GM12878 (cell line): ENCODE data around the gene RB1. TPM values are rescaled to one million over a fixed set of nuclear protein-coding genes. Genes with fewer than 3 reads are reported as not detected.

Experiments used
- BHLHE40 ChIP-seq, 2 experiments: fragments of 450-650 bp in 1 of 2; IDR thresholded peaks; 2 replicates each; pipeline ENCODE4 v1.6.1; 2011 to 2017; ENCODE audit warnings: low read depth in 2 of 2, borderline replicate concordance in 1 of 2, improper control_type of control experiment in 1 of 2, low read length in 1 of 2, mild to moderate bottlenecking in 1 of 2
- EED ChIP-seq: sonication (generic); IDR thresholded peaks from 2 replicates; pipeline ENCODE4 v1.6.1; 2016; ENCODE audit warnings: antibody characterized with exemption, low read depth
- EP300 ChIP-seq, 2 experiments: fragments of 150-350 bp in 1 of 2; IDR thresholded peaks; 2 replicates each; pipeline ENCODE4 v1.6.1; 2011 to 2012; ENCODE audit warnings: low read depth in 2 of 2, low read length in 2 of 2, borderline replicate concordance in 1 of 2, improper control_type of control experiment in 1 of 2, inconsistent platforms in 1 of 2; ENCODE audit not compliant: control insufficient read depth in 1 of 2
- GATAD2B ChIP-seq: fragments of 450-650 bp; conservative IDR thresholded peaks from 2 replicates; pipeline ENCODE4 v1.6.1; 2017; ENCODE audit warnings: low read depth, mild to moderate bottlenecking, moderate library complexity
- IKZF1 ChIP-seq: fragments of 450-650 bp; conservative IDR thresholded peaks from 2 replicates; pipeline ENCODE4 v1.6.1; 2017; ENCODE audit warnings: antibody characterized with exemption, mild to moderate bottlenecking
- IRF4 ChIP-seq: IDR thresholded peaks from 2 replicates; pipeline ENCODE4 v1.6.1; 2011; ENCODE audit warnings: low read depth, low read length
- NFIC ChIP-seq: IDR thresholded peaks from 2 replicates; pipeline ENCODE4 v1.6.1; 2012; ENCODE audit warnings: low read depth, mild to moderate bottlenecking, inconsistent platforms, low read length, moderate library complexity
- POU2F2 ChIP-seq: IDR thresholded peaks from 3 replicates; pipeline ENCODE4 v1.6.1; 2011; ENCODE audit warnings: low read depth, mild to moderate bottlenecking, low read length, borderline replicate concordance
- RAD21 ChIP-seq: IDR thresholded peaks from 2 replicates; pipeline ENCODE4 v1.6.1; 2011; ENCODE audit warnings: mild to moderate bottlenecking, low read depth, low read length, moderate library complexity; ENCODE audit not compliant: insufficient read depth
- RCOR1 ChIP-seq: conservative IDR thresholded peaks from 2 replicates; pipeline ENCODE4 v1.6.1; 2012; ENCODE audit warnings: low read depth, low read length, improper control_type of control experiment
- SP1 ChIP-seq: IDR thresholded peaks from one replicate; pipeline ENCODE4 v1.6.1; 2011; ENCODE audit warnings: low read depth, low read length
- SPI1 ChIP-seq: IDR thresholded peaks from 2 replicates; pipeline ENCODE4 v1.6.1; 2011; ENCODE audit warnings: low read depth, mild to moderate bottlenecking, low read length, moderate library complexity, borderline replicate concordance; ENCODE audit not compliant: insufficient read depth
- SRF ChIP-seq, 2 experiments: IDR thresholded peaks; 2 replicates each; pipeline ENCODE4 v1.6.1; 2011; ENCODE audit warnings: low read depth in 2 of 2, low read length in 2 of 2, mild to moderate bottlenecking in 1 of 2, moderate library complexity in 1 of 2
- STAT1 ChIP-seq: fragments of 450-650 bp; conservative IDR thresholded peaks from 2 replicates; pipeline ENCODE4 v1.6.1; 2014; ENCODE audit warnings: antibody characterized with exemption, mild to moderate bottlenecking
- TCF12 ChIP-seq: IDR thresholded peaks from 2 replicates; pipeline ENCODE4 v1.6.1; 2011; ENCODE audit warnings: low read depth, mild to moderate bottlenecking, low read length
- ZNF217 ChIP-seq: fragments of 450-650 bp; IDR thresholded peaks from 2 replicates; pipeline ENCODE4 v1.6.1; 2017; ENCODE audit warnings: antibody characterized with exemption, mild to moderate bottlenecking
- polyA plus RNA-seq, 11 experiments: library from polyadenylated mRNA; depleted of rRNA in 4 of 11; unstranded in 6 of 11; stranded (reverse) in 5 of 11; fragments of >200 nt; fragmentation: Nextera tagmentation in 4 of 11; fragmentation: Illumina TruSeq in 1 of 11; extraction: Ambion mirVana in 4 of 11; extraction: Trizol in 1 of 11; gene quantifications; 1 replicate in 1 of 11; 2 replicates in 10 of 11; pipeline versions ENCODE4 v1.2.1 to v1.2.3, GENCODE V29; 2011 to 2016; ENCODE audit warnings: inconsistent platforms in 2 of 11, missing spikeins in 2 of 11, low read depth in 1 of 11
- total RNA-seq, 4 experiments: library from RNA; depleted of rRNA in 3 of 4; stranded (reverse); fragments of >200 nt in 3 of 4; fragmentation: Illumina TruSeq in 1 of 4; extraction: Trizol in 1 of 4; gene quantifications; 2 replicates each; pipeline versions ENCODE4 v1.2.1 to v1.2.3, GENCODE V29; 2013 to 2021
- TF ChIP-seq, protein P1 (sequence below): fragments of 450-650 bp; IDR thresholded peaks from 2 replicates; pipeline ENCODE4 v1.6.1; 2017; ENCODE audit warnings: mild to moderate bottlenecking, low read depth, inconsistent platforms; ENCODE audit not compliant: poor library complexity, severe bottlenecking
- TF ChIP-seq, protein P2 (sequence below): fragments of 450-650 bp; IDR thresholded peaks from 2 replicates; pipeline ENCODE4 v1.6.1; 2017; ENCODE audit warnings: low read depth, mild to moderate bottlenecking, moderate library complexity
- TF ChIP-seq, protein P3 (sequence below): IDR thresholded peaks from 2 replicates; pipeline ENCODE4 v1.6.1; 2012; ENCODE audit warnings: improper control_type of control experiment, low read depth, low read length; ENCODE audit not compliant: insufficient replicate concordance
- TF ChIP-seq, protein P4 (sequence below): IDR thresholded peaks from 2 replicates; pipeline ENCODE4 v1.6.1; 2012; ENCODE audit warnings: low read depth, low read length, improper control_type of control experiment

Gene RB1
- total and polyA plus RNA-seq, 10 of the 15 experiments (the other 5 are each of a cell fraction or from before 2014, with no cell fraction given) = 2.8 to 45.0 (median 8.3) TPM

DNA sequence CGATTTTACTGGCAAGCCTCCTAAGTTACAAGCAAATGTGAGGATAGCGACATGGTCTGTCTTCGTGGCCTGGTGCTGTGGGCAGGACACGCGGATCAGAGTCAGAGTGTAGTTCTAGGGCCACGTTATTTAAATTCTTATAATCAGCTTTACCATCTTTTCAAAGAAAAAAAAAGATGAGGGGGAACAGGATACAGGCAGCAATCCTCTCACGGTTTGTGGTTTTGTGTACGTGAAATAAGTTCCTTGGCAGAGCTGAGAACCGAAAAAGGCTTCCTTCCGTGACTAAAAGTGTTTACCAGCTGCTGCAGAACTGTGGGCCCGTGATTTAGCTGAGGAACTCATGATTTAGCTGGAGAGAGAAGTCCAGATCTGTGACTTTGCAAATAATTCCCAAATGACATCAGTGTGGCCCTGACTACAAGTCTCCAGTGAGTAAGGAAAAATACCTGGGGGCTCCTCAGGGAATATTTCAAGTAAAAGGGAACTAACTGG is 202.1 kb downstream of the RB1 start (continued):
- TF ChIP-seq, protein P1, sequence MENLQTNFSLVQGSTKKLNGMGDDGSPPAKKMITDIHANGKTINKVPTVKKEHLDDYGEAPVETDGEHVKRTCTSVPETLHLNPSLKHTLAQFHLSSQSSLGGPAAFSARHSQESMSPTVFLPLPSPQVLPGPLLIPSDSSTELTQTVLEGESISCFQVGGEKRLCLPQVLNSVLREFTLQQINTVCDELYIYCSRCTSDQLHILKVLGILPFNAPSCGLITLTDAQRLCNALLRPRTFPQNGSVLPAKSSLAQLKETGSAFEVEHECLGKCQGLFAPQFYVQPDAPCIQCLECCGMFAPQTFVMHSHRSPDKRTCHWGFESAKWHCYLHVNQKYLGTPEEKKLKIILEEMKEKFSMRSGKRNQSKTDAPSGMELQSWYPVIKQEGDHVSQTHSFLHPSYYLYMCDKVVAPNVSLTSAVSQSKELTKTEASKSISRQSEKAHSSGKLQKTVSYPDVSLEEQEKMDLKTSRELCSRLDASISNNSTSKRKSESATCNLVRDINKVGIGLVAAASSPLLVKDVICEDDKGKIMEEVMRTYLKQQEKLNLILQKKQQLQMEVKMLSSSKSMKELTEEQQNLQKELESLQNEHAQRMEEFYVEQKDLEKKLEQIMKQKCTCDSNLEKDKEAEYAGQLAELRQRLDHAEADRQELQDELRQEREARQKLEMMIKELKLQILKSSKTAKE = peak; percentile 35
- TF ChIP-seq, protein P2, sequence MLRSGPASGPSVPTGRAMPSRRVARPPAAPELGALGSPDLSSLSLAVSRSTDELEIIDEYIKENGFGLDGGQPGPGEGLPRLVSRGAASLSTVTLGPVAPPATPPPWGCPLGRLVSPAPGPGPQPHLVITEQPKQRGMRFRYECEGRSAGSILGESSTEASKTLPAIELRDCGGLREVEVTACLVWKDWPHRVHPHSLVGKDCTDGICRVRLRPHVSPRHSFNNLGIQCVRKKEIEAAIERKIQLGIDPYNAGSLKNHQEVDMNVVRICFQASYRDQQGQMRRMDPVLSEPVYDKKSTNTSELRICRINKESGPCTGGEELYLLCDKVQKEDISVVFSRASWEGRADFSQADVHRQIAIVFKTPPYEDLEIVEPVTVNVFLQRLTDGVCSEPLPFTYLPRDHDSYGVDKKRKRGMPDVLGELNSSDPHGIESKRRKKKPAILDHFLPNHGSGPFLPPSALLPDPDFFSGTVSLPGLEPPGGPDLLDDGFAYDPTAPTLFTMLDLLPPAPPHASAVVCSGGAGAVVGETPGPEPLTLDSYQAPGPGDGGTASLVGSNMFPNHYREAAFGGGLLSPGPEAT = peak; percentile 84
- TF ChIP-seq STAT1 = no peak
- TF ChIP-seq RCOR1 = peak; percentile 73; the same call in 1 of the 2 replicates
- TF ChIP-seq NFIC = peak; percentile 82
- TF ChIP-seq IKZF1 = peak; percentile 89
- peak in 1 of 2 experiments; percentile 75; a peak in 2 of 4 replicates for TF ChIP-seq SRF (IDR thresholded peaks at IDR 0.05; ENCODE audit: low read depth in 2 of 2, low read length in 2 of 2)
- peak; percentile 75 to 90; a peak in 2 of 4 replicates for TF ChIP-seq EP300 (IDR thresholded peaks at IDR 0.05; ENCODE audit: borderline replicate concordance in 1 of 2, control insufficient read depth in 1 of 2, low read depth in 2 of 2, low read length in 2 of 2)
- 0 out of 2 replicates have a peak, but pooled peaks have one; percentile 6 for TF ChIP-seq GATAD2B
- peak; percentile 31; the same call in 1 of the 2 replicates for TF ChIP-seq ZNF217
- TF ChIP-seq, protein P3, sequence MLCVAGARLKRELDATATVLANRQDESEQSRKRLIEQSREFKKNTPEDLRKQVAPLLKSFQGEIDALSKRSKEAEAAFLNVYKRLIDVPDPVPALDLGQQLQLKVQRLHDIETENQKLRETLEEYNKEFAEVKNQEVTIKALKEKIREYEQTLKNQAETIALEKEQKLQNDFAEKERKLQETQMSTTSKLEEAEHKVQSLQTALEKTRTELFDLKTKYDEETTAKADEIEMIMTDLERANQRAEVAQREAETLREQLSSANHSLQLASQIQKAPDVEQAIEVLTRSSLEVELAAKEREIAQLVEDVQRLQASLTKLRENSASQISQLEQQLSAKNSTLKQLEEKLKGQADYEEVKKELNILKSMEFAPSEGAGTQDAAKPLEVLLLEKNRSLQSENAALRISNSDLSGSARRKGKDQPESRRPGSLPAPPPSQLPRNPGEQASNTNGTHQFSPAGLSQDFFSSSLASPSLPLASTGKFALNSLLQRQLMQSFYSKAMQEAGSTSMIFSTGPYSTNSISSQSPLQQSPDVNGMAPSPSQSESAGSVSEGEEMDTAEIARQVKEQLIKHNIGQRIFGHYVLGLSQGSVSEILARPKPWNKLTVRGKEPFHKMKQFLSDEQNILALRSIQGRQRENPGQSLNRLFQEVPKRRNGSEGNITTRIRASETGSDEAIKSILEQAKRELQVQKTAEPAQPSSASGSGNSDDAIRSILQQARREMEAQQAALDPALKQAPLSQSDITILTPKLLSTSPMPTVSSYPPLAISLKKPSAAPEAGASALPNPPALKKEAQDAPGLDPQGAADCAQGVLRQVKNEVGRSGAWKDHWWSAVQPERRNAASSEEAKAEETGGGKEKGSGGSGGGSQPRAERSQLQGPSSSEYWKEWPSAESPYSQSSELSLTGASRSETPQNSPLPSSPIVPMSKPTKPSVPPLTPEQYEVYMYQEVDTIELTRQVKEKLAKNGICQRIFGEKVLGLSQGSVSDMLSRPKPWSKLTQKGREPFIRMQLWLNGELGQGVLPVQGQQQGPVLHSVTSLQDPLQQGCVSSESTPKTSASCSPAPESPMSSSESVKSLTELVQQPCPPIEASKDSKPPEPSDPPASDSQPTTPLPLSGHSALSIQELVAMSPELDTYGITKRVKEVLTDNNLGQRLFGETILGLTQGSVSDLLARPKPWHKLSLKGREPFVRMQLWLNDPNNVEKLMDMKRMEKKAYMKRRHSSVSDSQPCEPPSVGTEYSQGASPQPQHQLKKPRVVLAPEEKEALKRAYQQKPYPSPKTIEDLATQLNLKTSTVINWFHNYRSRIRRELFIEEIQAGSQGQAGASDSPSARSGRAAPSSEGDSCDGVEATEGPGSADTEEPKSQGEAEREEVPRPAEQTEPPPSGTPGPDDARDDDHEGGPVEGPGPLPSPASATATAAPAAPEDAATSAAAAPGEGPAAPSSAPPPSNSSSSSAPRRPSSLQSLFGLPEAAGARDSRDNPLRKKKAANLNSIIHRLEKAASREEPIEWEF = no peak
- TF ChIP-seq EED = peak; percentile 75
- peak; percentile 71; the same call in 1 of the 2 replicates for TF ChIP-seq IRF4
- peak; percentile 64; the same call in 2 of the 3 replicates for TF ChIP-seq POU2F2
- TF ChIP-seq, protein P4, sequence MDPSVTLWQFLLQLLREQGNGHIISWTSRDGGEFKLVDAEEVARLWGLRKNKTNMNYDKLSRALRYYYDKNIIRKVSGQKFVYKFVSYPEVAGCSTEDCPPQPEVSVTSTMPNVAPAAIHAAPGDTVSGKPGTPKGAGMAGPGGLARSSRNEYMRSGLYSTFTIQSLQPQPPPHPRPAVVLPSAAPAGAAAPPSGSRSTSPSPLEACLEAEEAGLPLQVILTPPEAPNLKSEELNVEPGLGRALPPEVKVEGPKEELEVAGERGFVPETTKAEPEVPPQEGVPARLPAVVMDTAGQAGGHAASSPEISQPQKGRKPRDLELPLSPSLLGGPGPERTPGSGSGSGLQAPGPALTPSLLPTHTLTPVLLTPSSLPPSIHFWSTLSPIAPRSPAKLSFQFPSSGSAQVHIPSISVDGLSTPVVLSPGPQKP = no peak
- TF ChIP-seq BHLHE40 (IDR thresholded peaks at IDR 0.05; ENCODE audit: borderline replicate concordance in 1 of 2, low read depth in 2 of 2, low read length in 1 of 2) = peak; percentile 89 to 92
- TF ChIP-seq RAD21 = 0 out of 2 replicates have a peak, but pooled peaks have one; percentile 11
- peak; percentile 55; the same call in 1 of the 2 replicates for TF ChIP-seq SPI1
- peak; percentile 59 for TF ChIP-seq SP1
- TF ChIP-seq TCF12 = peak; percentile 95
